ENCODE results near the gene CXXC5. TPM values are rescaled to one million over a fixed set of nuclear protein-coding genes. Genes with fewer than 3 reads are reported as not detected.

The CXXC5 gene
- polyA plus RNA-seq, 3 donors, result 209 to 219 (median 210) TPM

DNA sequence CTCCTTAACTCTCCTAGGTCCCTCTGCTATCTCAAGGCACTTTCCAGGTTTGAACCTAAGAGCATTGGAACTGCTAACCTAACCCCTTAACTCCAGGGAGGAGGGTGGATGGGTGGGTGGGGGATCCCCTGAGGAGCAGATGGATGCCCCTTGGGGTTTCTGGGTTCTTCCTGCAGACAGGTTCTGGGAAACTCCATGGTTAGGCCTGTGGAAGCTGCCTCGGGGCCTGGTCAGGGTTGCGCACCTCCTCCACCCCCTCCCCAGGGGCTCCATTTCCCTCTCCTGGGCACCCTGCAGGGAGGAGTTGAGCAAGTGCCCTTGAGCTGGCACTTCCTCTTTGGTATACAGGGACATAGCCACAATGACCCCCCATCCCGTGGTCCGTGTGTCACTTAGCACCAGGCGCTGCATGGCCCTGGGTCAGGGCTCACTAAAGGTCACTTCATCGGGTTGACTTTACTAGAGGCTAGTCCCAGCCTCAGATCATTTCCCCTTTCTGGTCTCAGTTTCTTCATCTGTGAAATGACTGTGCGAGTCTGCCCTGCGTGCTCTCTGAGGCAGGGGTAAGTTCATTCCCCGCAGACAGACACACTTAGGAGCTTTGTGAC is 16.0 kb downstream of the CXXC5 start:
- DNase-seq (ENCODE audit: low read depth in 3 of 3, low spot score in 2 of 3), result no peak

DNA sequence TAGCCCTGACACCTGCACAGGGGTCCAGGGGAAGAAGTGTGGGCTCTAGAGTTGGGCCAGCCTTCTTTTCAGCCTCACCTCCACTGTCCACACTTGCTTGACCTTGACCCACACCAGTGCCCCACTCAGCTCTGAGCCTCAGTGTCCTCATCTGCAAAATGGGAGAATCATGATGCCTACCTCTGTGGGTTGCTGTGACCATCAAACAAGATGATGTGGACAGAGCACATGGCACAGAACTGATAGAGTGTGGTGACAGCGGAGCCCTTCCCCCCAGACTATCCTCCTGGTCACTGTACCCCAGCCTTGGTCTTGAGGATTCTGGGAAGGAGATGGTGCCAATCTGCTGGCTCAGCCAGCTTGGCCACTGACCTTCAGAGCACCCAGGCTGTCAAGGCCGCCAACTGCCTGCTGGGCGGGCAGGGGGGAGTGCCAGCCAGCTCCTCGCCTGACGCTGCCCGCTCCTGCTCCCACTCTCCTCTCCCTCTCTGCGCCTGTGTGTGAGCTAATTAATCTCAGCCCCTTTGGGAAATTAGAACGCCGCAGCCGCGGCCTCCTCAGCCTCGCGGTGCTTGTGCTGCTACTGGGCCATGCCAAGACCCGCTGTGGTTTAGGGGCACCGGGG is 16.7 kb downstream of the CXXC5 start:
- DNase-seq (ENCODE audit: low read depth in 3 of 3, low spot score in 2 of 3), result no peak

DNA sequence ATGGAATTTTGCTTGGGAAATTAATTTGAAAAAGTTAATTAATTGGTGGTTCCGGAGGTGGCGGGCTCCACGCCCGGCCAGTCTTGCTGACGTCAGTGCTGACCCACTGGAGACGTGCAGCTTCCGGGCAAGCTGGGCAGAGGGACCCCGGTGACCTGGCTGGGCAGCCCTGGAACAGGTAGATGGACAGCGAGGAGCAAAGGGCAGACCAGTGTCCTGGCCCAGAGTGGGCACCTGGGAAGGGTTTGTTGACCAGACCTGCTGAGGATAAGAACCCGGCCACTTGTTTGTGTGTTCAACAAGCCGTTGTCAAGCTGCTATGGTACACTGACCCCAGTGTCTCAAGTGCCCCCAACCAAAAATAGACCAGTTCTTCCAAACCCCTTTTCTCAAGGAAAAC is 17.5 kb downstream of the CXXC5 start:
- DNase-seq (ENCODE audit: low read depth in 3 of 3, low spot score in 2 of 3), result no peak

DNA sequence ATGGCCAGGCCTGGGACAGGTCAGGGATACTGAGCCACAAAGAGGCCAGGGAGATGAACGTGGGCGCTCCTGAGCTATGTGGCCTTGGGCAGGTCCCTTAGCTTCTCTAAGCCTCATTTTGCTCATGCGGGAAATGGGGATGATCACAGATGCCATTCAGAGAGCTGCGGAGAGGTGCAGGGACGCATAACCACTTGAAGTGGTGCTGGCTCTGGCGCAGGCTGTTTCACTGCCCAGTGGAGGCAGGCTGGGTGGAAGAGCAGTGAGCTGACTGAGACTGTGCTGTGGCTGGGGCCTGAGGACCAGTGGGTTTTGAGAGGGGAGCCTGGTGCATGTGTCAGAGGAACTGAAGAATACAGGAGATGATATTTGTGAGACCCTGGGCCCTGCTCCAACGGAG is 18.4 kb downstream of the CXXC5 start:
- no peak for DNase-seq (ENCODE audit: low read depth in 3 of 3, low spot score in 2 of 3)

DNA sequence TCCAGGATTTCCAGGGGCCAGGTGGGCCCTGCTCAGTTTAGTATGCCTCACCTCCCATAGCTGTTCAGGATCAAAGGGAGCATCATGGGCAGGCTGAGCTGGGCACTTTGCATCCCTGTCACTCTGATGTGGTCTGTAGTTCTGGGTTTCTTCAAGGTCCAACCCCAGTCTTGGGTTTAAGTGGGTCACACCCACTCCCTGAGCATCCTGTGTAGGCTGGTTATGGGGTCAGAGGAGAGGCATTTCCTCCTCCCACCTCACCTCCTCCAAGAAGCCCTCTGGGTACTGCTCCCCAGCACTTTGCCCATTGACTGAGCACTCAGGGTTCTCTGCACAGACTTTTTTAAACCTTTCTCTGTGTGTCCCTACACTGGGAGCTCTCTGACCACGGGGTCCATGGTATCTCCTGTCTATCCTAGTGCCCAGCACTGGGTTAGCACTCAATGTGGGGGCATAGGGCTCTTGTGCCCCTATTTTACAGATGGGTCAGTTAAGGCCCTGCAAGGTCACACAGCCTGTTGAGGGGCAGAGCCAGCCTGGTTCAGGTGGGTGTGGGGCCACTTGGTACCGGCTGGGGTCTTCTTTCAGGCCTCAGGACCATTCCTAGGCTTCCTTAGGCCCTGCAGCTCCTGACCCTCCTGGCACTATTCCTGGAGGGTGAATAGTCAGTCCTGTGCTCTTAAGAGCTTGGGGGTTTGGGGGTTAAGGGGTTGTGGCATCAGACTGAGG is 19.0 kb downstream of the CXXC5 start:
- DNase-seq (ENCODE audit: low read depth in 3 of 3, low spot score in 2 of 3), result no peak

DNA sequence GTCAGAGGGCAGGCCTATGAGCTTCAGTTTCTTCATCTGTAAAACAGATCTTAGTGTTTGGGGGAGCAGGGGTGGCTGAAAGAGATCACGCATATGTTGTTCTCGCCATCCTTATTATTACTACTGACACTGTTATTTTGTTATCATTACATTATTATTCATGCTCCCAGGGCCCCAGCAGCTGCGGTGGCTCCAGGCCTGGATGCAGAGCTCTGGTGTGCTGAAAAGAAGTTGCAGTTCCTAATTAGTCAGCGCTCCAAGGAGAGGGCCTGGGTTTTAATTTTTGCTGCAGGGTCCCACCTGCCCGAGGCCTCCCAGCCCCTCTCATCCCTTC is 19.5 kb downstream of the CXXC5 start:
- DNase-seq (ENCODE audit: low read depth in 3 of 3, low spot score in 2 of 3), result no peak

DNA sequence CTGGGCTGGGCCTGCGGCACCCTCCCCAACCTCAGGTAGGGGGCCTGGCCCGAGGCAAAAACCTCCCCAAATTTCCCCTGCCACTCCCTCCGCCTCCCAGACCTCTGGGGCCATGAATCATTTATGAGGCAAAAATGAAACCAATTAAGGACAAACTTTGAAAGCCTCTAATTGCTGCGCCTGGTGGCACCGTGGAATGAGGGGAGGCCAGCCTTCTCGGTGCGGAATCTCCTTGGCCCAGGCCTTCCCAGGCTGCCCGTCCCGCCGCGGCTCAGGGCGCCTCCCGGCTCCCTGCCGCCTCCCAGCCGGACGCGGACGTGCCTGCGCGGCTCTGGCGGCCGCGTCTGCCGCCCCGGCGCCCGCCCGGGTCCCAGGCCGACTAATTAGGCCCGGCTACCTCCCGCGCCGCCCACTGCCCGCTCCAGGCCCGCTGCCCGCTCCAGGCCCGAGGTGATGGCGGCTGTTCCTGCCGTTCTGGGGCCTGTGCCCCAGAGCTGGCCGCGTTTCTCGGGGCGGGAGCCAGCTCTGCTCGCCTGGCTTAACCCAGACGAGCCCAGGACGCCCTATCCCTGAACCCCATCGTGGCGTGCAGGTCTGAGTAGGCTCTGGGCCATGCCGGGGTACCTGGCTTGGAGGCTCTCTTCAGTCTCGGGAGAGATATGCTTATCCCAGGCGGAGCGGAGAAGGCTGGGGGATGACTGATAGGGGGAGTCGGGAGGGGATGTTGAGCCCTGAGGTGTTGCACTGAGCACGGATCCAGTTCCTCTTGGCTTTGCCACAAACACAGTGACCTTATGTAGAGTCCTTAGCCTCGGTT is 20.1 kb downstream of the CXXC5 start:
- DNase-seq (ENCODE audit: low read depth in 3 of 3, low spot score in 2 of 3), result no peak

DNA sequence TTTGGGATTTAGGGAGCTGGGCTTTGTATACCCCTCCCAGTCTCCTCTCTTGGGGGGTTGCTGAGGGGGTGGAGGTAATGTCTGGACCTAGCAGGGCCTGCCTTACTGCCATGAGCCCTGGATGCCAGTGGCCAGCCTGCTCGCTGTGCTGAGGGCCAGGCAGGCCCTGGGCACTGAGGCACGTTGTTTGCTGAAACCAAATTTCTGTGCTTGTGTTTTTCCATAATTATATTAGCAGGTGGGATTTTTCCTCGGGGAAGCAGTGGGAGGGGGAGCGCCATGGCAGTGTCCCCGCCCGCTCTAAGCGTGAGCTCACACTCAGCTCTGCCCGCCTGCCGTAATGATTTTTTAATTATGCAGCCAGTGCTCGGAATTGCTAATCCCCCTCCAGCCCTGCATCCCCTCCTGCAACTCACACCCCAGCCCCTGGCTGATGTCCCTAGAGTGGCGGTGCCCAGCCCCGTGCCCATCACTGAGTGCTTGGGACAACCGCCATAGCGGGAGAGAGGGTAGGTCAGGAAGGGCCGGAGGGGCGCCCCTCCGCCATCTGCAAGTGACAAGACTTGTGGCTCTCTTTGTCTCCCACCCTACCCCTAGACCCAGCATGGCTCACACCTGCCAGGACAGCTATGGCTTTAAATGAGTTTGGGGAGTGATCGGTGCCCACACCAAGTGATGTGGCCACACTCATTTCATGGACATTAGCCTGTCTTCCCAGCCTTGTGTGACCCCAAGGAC is 20.9 kb downstream of the CXXC5 start:
- DNase-seq (ENCODE audit: low read depth in 3 of 3, low spot score in 2 of 3), result no peak

DNA sequence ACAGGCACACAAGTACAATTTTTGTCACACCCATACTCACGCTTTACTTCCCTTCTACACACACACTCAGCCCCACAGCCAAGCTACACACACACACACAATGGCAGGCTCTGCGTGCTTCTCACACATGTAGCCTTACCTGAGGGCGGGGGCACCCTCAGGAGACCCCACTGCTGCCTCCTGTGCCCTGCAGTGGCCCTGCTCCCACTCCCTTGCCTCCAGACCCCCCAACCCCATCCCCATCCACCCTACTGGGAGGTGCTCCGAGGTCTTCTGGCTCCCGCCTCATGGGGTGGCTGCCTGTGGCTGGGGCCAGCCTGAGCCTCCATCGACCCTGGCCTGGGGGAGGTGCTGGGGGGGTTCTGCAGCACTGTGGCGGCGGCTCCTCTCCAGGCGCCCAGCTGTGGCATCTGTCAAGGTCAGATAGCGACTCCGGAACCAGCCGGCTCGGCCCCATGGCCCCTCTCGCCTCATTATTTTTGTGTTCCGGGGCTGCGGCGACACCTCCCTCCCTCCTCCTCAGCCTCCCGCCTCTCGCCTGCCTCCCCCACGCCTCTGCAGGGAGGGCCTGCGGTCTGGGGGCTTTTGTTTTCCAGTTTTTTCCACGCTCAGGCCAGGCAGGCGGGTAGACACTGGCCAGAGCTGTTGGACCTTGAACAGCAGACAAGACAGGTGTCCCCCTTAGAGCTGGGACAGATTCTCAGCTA is 21.7 kb downstream of the CXXC5 start:
- no peak for DNase-seq (ENCODE audit: low read depth in 3 of 3, low spot score in 2 of 3)

DNA sequence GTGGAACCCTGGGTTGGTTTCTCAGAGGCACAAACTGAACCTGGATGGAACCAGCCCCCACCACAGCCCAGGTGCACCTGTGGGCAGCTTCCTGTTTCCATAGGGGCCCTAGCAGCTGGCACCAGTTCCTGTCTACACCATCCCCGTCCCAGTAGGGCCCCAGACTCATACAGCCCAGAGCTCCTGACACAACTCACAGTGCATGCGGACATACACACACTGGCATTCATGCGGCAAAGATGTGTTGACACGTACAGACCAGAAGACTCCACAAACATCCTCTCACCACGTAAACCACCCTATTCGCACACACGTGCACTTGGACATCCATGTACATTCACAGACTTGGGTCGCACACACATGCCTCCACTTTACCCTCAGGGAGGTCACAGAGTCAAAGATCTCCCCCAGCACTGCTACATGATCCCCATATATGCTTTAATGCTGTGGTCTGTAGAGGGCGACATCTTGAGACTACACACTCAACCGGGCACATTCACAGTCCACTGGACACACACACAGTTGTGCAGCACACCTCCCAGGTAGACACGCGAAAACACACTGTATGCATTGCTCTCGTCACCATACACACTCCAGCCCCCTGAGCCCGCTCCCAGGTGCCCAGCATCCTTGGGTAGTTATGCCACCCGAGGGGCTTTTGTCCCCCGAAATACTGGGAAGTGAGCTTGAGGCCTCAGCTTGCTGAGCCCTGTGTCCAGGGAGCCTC is 22.4 kb downstream of the CXXC5 start:
- no peak for DNase-seq (ENCODE audit: low read depth in 3 of 3, low spot score in 2 of 3)

DNA sequence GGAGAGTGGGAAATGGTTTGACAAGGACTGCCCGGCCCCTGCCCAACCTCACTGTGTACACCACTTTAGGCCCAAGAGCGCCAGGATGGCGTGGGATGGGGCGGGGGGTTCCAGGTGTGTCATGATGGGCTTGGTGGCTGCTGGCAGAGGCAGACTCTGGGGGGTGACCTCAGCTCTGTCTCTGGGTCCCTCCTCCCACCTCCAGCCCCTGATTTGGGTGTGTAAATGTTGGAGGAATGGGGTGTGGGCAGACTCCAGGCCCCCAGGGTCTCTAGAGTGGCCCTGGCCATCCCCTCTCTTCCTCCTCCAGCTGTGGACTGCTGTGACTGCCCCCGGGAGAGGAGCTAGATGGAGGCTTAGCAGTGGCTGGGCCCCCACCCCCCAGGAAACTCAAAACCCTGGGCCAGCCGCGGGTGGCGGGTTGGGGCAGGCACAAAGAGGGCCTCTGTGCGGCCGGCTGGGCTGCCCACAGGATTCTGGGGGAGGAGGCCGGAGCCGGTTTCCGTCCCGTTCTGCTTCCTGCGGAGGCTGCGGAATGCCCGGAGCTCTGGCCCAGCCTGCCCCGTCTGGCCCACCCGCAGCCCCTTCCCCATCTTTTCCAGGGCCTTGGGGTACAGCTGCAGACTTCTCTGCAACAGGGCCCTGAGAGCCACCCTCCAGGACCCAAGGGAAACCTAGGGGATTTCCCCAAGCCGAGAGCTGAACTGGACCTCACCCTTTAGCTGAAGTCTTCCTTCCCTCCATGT is 23.1 kb downstream of the CXXC5 start:
- no peak for DNase-seq (ENCODE audit: low read depth in 3 of 3, low spot score in 2 of 3)

DNA sequence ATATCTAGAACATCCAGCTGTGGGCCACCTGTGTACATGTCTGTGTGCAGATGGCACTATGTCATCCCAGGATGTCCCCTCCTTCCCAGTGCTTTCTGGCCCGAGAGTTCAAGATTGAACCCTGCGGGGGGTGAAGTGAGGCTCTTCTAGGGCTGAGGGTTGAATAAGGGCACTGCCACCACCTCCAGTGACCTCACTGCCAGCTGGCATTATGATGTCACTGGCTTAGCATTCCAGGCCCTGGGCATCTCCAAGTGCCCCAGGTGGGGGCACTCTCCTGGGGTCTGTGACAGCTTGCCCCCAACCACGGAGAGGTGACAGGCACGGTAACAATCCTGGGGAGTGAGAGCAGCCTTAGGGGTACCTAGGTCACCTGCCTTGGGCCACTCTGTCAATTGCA is 27.1 kb downstream of the CXXC5 start:
- no peak for DNase-seq (ENCODE audit: low read depth in 3 of 3, low spot score in 2 of 3)

DNA sequence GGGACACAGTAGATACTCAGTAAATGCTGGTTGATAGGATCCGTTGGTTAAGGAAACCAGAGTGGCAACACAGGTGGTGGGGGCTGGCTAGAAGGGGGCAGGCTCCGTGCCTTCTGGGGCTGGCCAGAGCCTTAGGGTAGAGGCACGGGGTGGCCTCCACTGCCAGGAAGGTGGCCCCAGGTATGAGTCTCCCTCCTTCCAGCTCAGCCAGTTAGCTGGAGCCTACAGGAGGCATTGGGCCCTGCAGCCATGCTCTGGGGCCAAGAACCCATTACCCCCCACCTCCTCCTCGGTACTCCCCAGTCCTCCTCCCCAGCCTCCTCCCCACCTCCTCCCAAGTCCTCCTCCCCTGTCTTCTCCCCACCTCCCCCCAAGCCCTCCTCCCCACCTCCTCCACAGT is 27.7 kb downstream of the CXXC5 start:
- no peak for DNase-seq (ENCODE audit: low read depth in 3 of 3, low spot score in 2 of 3)

DNA sequence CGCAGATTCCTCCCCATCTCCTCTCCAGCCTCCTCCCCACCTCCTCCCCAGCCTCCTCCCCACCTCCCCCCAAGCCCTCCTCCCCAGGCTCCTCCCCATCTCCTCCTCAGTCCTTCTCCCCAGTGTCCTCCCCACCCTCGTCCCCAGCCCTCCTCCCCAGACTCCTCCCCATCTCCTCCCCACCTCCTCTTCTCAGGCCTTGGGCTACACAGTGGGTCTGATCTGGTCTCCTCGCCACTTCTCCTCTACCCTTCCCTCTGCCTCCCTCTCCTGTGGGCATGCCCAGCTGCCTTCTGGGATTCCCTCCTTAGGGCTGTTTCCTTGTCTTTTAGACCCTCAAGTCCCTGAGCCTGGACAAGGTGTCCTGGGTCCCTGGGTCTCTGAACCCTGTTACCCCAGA is 28.3 kb downstream of the CXXC5 start:
- DNase-seq (ENCODE audit: low read depth in 3 of 3, low spot score in 2 of 3), result no peak

DNA sequence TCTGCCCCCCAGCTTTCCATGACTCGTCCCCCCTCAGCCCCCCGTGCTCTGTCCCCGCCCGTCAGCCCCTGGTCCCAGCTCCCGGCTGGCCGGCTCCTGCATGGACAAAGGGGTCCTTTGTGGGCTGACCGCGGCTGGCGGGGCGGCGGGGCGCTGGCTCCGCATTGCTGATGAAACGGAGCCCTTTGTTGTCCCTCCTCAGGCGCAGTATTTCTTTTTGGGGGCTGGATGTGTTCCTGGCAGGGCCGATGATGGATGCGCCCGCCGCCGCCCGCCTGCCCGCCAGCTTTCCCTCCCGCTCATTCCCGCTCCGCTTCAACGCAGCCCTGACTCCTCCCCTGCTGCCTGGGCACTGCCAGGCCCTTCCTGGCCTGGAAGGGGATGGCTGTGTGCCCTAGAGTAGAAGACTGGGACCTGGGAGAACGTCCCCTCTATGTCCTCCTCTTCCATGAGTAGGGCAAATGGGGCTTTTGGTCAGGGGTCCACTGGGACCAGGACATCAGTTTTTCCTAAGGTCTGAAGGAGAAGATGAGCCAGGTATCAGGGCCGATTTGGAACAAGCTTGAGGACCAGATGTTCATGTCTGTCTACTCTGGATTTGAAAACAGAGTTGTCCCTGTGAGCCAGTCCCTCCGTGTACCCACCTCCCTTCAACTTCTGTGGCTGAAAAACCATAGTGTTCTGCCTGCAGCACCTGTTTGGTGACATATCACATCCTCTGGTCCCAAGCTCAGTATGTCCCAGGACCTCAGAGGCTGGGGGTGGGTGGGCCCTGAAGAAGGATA is 29.0 kb downstream of the CXXC5 start:
- DNase-seq (ENCODE audit: low read depth in 3 of 3, low spot score in 2 of 3), result no peak

DNA sequence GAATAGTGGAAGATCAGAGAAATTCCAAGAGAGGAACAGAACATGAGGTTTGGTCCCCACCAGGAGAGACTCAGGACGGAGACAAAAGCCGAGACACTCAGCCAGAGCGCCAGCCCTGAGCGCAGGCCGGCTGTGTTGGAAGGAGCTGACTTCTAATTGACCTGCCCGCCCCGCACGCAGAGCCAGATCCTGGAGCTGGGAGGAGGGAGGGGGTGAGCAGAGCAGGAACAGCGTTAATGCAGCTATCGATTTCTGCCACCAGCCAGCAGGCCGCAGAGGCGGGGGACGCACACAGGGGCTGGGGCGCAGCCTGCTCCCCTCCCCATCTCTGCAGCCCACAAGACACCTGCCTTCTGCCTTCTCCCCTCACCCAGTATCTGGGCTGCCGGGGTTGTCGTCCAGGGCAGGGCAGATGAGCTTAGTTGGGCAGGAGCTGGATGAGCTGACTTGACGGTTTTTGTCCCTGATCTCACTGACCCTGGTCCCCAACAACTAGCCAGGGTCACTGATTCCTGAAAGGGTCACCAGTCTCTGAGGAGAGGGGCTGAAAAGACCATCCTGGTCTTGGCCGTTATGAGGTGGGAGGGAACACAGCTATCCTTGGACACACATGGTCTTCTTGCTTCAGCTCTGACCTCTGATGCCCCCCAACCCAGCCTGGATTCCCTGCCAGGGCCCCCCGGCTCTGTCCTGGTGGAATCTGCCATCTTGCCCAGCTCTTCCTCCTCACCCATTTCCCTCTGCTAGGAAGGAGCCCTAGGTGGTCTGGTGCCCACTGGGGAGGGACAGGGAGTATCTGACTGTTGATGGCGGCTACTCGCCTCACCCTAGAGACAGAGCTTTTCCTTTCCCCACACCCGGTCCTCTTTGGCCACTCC is 29.8 kb downstream of the CXXC5 start:
- no peak for DNase-seq (ENCODE audit: low read depth in 3 of 3, low spot score in 2 of 3)

Measured in right renal cortex interstitium (tissue), 3 donors.